ENCODE data around the gene ARID3A. TPM values are rescaled to one million over a fixed set of nuclear protein-coding genes. Genes with fewer than 3 reads are reported as not detected.

ARID3A gene
- total RNA-seq, 1 donor from 2014 or later = 37.1 TPM

- DNase-seq (ENCODE audit: low spot score) = no peak
These were observed 14.4 kb upstream of the ARID3A start for GRCh38 chr19:911197-912033.

GRCh38 chr19:912181-913079 is 13.4 kb upstream of the ARID3A start:
- DNase-seq (ENCODE audit: low spot score) = no peak

GRCh38 chr19:913080-913748 is 12.6 kb upstream of the ARID3A start, which contains the start of gene R3HDM4:
Gene R3HDM4, minus strand, starts transcription at chr19:913219. Its CDS starts 62 bp downstream, at chr19:913157.
- peak; percentile 66 for DNase-seq (ENCODE audit: low spot score)

GRCh38 chr19:916645-917322 is 9.1 kb upstream of the ARID3A start:
- DNase-seq (ENCODE audit: low spot score) = no peak

- DNase-seq (ENCODE audit: low spot score) = no peak
These were observed 8.3 kb upstream of the ARID3A start, which contains the start of gene KISS1R for GRCh38 chr19:917323-918151. Gene KISS1R, plus strand, starts transcription at chr19:917333. Its CDS starts 170 bp downstream, at chr19:917503.

GRCh38 chr19:918152-918437 is 7.7 kb upstream of the ARID3A start:
- DNase-seq (ENCODE audit: low spot score) = no peak

GRCh38 chr19:918481-919198 is 7.2 kb upstream of the ARID3A start:
- DNase-seq (ENCODE audit: low spot score) = no peak

GRCh38 chr19:919199-920050 is 6.4 kb upstream of the ARID3A start:
- no peak for DNase-seq (ENCODE audit: low spot score)

GRCh38 chr19:920051-920864 is 5.6 kb upstream of the ARID3A start:
- DNase-seq (ENCODE audit: low spot score) = no peak

- DNase-seq (ENCODE audit: low spot score) = no peak
These were observed 1.2 kb upstream of the ARID3A start for GRCh38 chr19:924553-925086.

- no peak for DNase-seq (ENCODE audit: low spot score)
These were observed 729 bp upstream of the ARID3A start for GRCh38 chr19:925087-925525.

GRCh38 chr19:926323-926588 is 421 bp downstream of the ARID3A start:
- no peak for DNase-seq (ENCODE audit: low spot score)

- peak; percentile 55 for DNase-seq (ENCODE audit: low spot score)
These were observed 935 bp downstream of the ARID3A start for GRCh38 chr19:926589-927350.

GRCh38 chr19:927351-927779 is 1.5 kb downstream of the ARID3A start:
- no peak for DNase-seq (ENCODE audit: low spot score)

GRCh38 chr19:927780-928401 is 2.1 kb downstream of the ARID3A start:
- DNase-seq (ENCODE audit: low spot score) = no peak

GRCh38 chr19:928471-929202 is 2.8 kb downstream of the ARID3A start:
- DNase-seq (ENCODE audit: low spot score) = no peak
